Stimulated activated naive B cell treated with anti-CD40 and anti-IgM and Interleukin-4, amounts not matched to agents 10 μg/mL and 1 μg/mL and 100 μg/mL, for 72 hours (primary cell): ENCODE results near the gene RAI1.
A peak's percentile ranks its signal among the peaks of the same experiment; 100 is the strongest.

Experiments
- ATAC-seq, 2 donors: fragments of 150-1000 bp; cut with Tn5 transposase; replicated peaks; 2 replicates each; pipeline ENCODE4 v1.10.0; 2021; ENCODE audit warnings: moderate library complexity in 1 of 2
- DNase-seq: peaks from one replicate; pipeline ENCODE4 v3.0.0; 2021
- H3K27ac Mint-ChIP-seq: one replicate; pipeline ENCODE4 v1.8.0; 2022; ENCODE audit warnings: mild to moderate bottlenecking, mixed read lengths
- H3K27me3 Mint-ChIP-seq, 2 donors: one replicate each; pipeline ENCODE4 v1.8.0; 2022; ENCODE audit warnings: mixed read lengths in 2 of 2
- H3K36me3 Mint-ChIP-seq, 2 donors: one replicate each; pipeline ENCODE4 v1.8.0; 2022; ENCODE audit warnings: mixed read lengths in 2 of 2, mild to moderate bottlenecking in 1 of 2
- H3K4me1 Mint-ChIP-seq, 2 donors: one replicate each; pipeline ENCODE4 v1.8.0; 2022; ENCODE audit warnings: mixed read lengths in 2 of 2, mild to moderate bottlenecking in 1 of 2
- H3K4me3 Mint-ChIP-seq, 2 donors: one replicate each; pipeline ENCODE4 v1.8.0; 2022; ENCODE audit warnings: mild to moderate bottlenecking in 2 of 2, mixed read lengths in 2 of 2, moderate library complexity in 1 of 2
- H3K9me3 Mint-ChIP-seq, 2 donors: one replicate each; pipeline ENCODE4 v1.8.0; 2022; ENCODE audit warnings: mixed read lengths in 2 of 2, mild to moderate bottlenecking in 1 of 2

Gene RAI1

DNA sequence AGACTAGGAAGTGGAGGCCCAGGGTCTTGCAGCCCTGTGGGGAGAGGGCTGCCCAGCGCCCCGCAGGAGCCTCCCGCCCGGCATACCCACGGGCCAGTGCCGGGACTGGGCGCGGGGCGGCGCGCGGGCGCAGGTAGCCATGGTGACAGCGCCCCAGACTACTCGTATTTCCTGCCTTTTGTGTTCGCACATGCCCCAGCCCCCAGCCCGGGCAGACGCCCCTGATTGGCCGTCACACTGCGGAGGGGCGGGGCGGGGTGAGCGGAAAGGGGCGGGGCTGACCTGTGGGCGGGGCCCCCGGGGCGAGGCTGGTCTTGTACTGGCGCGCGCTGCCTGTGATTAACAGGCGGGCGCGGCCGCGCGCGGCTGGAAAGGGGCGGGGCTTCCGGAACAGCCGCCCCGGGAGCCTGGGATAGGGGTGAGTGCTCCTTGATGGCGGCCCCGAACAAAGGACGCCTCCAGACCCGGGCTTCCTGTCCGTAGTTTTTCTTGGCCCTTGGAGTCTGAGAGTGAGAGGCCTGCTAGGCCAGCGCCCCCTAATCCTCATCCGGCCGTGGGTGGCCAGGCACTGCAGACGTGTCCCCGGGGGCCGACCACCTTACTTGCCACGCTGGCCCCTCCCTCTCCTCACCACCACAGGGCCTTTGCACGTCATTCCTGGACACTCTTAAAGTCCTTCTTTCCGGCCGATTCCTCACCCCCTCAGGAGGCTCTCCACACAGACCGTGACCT lies 71.0 kb downstream of the RAI1 start:
- Mint-ChIP-seq H3K27ac (peak overlapping the region; percentile 99), H3K4me3 (peak overlapping the region; percentile 85 to 90), H3K9me3 (peaks cover 0 to 2% of the 10 kb centered on the region in 2 donors), H3K4me1 (peaks cover 67 to 95% of the 10 kb centered on the region in 2 donors), H3K36me3 (peaks cover 12 to 15% of the 10 kb centered on the region in 2 donors), H3K27me3 (no peaks in the 10 kb centered on the region)
- ATAC-seq (peak; percentile 84 to 88), DNase-seq (peak; percentile 94)

DNA sequence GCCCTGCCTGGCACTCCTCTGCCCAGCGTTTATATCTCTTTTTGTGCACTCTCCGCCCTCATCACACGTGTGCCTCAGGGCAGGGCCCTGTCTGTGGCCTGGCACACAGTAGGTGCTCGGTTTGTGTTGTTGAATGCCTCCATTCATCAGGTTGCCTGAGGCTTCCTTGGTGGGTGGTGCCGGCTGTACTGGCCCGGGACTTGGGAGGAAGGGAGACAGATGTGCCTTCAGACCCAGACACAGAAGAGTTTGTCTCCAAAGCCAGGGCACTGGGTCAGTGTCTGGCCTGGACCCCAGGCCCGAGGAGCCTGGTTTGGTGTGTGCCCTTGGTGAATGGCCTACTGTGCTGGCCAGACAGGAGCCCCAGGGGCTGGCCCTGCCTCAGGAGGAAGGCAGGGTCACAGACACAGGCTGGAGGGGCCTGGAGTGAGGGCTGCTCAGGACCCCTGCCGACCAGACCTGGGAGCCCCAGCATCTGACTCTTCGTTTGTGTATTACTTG lies 71.6 kb downstream of the RAI1 start:
- Mint-ChIP-seq H3K9me3 (peaks cover 0 to 2% of the 10 kb centered on the region in 2 donors), H3K4me1 (peaks cover 72 to 96% of the 10 kb centered on the region in 2 donors)
- no peak for ATAC-seq

DNA sequence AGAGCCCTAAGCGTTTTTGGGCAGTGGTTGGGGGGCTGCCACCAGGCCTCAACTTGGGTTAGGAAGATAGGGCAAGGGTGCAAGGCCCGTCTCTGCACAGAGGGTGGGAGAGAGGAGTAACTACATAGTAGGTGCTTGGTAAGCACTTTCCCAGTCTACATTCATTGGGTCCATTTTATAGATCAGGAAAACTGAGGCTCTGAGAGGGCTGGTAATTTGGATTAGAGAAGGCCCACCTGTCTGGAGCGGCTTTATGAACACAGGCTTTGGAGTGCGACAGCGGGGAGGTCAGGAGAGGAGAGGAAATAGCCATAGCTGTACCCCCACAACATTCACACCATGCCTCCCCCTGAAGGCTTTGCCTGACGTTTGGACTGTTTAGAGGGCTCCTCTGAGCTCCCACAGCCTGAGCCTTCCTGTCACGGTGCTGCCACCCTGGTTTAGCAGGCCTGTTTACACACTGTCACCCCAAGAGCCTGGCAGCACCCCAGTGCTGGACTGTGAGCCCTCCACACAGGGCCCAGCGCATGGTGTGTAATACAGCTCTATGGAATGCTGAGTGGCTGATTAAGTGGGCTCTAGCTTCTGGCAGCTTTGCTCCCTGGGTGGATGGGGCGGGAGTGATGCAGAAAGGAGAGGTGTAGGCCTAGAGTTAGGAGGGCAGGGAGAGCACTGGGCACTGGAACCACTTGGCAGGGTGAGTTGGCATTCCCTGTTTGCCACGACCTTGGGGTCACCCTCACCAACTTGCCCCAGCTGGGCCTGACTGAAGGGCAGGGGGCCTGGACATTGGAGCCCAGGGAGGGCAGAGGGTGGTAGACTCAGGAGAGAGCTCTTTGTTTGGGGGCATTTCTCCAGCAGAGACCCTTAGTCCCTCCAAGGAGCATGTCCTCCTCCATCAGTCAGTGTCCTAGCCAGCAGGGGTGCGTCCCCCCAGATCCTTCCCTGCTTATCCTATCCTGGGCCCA lies 73.7 kb downstream of the RAI1 start:
- H3K36me3 Mint-ChIP-seq = peaks cover 7 to 17% of the 10 kb centered on the region in 2 donors
- H3K27ac Mint-ChIP-seq = peak overlapping the region; percentile 48
- H3K9me3 Mint-ChIP-seq = no peaks in the 10 kb centered on the region
- DNase-seq (no peak), ATAC-seq (no peak)
- no peaks in the 10 kb centered on the region for H3K27me3 Mint-ChIP-seq
- no peak overlapping the region for H3K4me3 Mint-ChIP-seq
- H3K4me1 Mint-ChIP-seq = peaks cover 62 to 87% of the 10 kb centered on the region in 2 donors

More for the DNA sequence above, 71.6 kb downstream of the RAI1 start:
- DNase-seq = no peak
- H3K4me3 Mint-ChIP-seq = peak overlapping the region; percentile 85 to 90
- H3K27ac Mint-ChIP-seq = peak overlapping the region; percentile 99
- no peaks in the 10 kb centered on the region for H3K27me3 Mint-ChIP-seq
- peaks cover 8 to 12% of the 10 kb centered on the region in 2 donors for H3K36me3 Mint-ChIP-seq

DNA sequence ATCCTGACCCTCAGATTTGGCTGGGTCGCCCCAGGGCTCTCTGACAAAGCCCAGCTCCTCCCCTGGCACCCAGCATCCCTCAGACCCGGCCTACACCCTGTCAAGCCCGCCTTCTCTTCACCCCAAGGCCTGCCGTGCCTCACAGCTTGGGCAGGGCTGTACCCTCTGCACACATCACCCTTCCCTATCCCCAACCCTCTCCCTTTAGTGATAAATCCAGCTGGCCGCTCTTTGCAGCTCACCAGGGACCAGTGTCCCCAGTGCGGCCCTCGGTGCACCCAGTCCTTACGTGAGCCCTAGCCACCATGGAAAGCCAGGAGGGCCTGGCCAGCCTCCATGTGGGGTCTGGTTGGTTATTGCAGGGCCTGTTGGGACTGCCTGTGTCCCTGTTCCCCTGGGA lies 74.5 kb downstream of the RAI1 start:
- H3K36me3 Mint-ChIP-seq = peaks cover 7 to 18% of the 10 kb centered on the region in 2 donors
- ATAC-seq = no peak
- H3K4me1 Mint-ChIP-seq = peaks cover 60 to 81% of the 10 kb centered on the region in 2 donors
- DNase-seq = no peak
- no peaks in the 10 kb centered on the region for H3K9me3 Mint-ChIP-seq
- H3K4me3 Mint-ChIP-seq = no peak overlapping the region
- peak overlapping the region; percentile 48 for H3K27ac Mint-ChIP-seq
- H3K27me3 Mint-ChIP-seq = no peaks in the 10 kb centered on the region

DNA sequence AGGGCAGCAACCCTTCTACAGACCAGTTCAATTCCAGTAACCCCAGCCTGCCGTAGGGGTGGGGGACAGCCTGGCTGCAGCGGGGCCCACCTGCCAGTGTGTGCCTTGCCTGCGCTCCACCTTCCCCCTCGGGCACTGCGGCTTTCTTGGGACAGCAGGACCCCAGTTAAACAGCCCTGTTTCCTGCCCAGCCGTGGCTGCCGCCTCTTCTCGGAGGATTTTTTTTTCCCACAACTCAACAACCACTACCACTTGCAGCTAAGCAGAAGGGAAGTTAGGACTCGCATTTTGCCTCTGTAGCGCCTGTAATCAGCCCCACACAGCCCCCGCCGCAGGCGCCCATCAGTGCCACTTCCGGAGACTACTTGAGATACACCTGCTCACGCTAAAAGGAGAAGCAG lies 76.1 kb downstream of the RAI1 start:
- Mint-ChIP-seq H3K27me3 (no peaks in the 10 kb centered on the region), H3K4me1 (peaks cover 56 to 79% of the 10 kb centered on the region in 2 donors), H3K36me3 (peaks cover 7 to 22% of the 10 kb centered on the region in 2 donors), H3K9me3 (no peaks in the 10 kb centered on the region), H3K4me3 (peak overlapping the region; percentile 71 to 77), H3K27ac (peak overlapping the region; percentile 89)
- DNase-seq = peak; percentile 26
- ATAC-seq = peak; percentile 74 to 81

DNA sequence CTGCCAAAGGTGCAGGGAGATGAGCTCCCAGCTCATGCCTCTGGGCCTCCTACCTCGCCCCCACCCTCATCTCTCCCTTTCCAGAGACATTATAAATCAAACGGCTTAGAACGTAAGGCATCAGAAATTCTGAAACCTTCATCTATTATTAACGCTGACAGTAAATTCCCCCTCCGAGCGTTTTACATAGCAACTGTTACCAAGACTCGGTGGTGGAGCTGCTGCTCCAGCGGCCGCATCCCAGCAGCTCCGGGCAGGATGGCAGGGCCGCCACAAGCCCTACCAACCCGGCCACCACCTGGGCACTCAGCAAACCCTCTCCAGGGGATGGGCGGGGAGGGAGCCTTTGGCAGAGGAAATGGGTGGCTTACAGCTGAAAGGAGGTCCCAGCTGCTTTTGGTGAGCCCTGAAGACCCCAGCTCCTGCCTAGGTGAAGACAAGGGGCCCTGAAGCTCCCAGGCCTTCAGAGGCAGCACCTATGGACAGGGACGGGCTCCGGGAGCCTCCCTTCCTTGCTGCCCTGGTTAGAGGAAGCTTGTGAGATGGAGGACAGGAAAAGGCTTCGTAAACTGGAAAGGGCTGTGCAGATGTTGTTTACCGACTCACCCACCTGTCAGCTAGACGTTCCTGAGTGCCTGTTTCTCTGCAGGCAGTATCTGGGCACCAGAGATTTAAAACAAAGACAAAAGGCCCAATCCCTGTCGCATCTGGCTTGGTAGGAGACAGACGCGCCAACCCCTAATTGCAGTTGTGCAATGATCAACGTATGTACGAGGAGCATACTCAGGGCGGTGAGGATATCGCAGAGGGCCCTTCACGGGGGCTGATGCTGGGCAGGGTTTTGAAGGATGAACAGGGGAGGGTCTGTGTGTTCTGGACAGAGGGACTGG lies 76.9 kb downstream of the RAI1 start:
- Mint-ChIP-seq H3K4me1 (peaks cover 50 to 77% of the 10 kb centered on the region in 2 donors), H3K4me3 (peak overlapping the region; percentile 71 to 77), H3K27ac (peak overlapping the region; percentile 89), H3K36me3 (peaks cover 7 to 22% of the 10 kb centered on the region in 2 donors), H3K9me3 (no peaks in the 10 kb centered on the region), H3K27me3 (no peaks in the 10 kb centered on the region)
- ATAC-seq = peak; percentile 42 to 44
- DNase-seq = no peak

DNA sequence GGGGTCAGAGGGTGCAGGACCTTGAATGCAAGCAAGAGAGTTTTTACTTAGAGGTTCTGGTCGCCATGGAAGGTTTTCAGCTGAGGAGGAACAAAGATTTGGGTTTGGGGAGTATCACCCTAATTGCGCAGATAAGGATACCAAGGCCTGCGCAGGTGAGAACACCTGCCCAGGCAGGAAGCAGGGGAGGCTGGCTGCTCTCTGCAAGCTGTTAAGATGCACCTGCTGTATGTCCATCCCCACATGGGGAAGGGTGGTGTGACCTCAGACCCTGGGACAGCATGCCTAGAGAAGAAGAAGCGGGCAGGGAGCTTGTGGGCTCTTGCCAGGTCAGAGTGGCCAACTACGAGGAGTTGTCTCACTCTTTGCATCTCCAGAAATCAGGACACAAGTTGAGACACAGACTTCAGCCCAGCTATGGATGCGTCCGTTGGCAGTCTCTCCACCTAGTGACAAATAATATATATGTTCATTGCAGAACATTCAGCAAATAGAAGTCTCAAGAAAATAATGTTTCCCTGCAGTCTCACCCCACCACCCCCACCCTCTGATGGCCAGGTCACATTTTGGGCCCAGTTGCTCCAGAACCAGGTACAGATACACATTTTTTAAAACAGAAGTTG lies 77.8 kb downstream of the RAI1 start:
- no peak for ATAC-seq
- Mint-ChIP-seq H3K27ac (no peak overlapping the region), H3K36me3 (peaks cover 7 to 22% of the 10 kb centered on the region in 2 donors), H3K4me3 (no peak overlapping the region), H3K4me1 (peaks cover 52 to 77% of the 10 kb centered on the region in 2 donors), H3K27me3 (no peaks in the 10 kb centered on the region), H3K9me3 (no peaks in the 10 kb centered on the region)
- DNase-seq = no peak

DNA sequence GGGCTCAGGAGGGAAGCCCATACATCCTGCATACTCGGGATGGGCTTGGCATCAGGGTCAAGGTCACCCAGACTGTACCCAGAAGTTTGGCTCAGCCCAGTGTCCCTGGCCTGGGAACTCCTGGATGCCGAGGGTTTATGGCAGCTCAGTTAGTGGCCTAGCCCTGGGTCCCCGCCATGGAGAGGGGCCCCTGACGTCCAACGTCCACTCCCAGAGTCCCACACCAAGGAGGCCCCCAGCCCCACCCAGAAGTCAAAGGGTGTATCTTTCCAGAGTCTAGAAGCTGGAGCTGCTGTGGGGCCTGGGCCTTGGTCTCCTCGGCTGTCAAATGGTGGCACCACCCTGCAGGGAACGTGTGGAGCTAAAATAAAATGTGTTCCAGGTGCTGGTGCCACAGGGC lies 79.1 kb downstream of the RAI1 start:
- no peak overlapping the region for H3K27ac Mint-ChIP-seq
- DNase-seq (no peak), ATAC-seq (no peak)
- H3K4me3 Mint-ChIP-seq = no peak overlapping the region
- no peaks in the 10 kb centered on the region for H3K27me3 Mint-ChIP-seq
- peaks cover 53 to 77% of the 10 kb centered on the region in 2 donors for H3K4me1 Mint-ChIP-seq
- H3K9me3 Mint-ChIP-seq = no peaks in the 10 kb centered on the region
- H3K36me3 Mint-ChIP-seq = peaks cover 9 to 26% of the 10 kb centered on the region in 2 donors

DNA sequence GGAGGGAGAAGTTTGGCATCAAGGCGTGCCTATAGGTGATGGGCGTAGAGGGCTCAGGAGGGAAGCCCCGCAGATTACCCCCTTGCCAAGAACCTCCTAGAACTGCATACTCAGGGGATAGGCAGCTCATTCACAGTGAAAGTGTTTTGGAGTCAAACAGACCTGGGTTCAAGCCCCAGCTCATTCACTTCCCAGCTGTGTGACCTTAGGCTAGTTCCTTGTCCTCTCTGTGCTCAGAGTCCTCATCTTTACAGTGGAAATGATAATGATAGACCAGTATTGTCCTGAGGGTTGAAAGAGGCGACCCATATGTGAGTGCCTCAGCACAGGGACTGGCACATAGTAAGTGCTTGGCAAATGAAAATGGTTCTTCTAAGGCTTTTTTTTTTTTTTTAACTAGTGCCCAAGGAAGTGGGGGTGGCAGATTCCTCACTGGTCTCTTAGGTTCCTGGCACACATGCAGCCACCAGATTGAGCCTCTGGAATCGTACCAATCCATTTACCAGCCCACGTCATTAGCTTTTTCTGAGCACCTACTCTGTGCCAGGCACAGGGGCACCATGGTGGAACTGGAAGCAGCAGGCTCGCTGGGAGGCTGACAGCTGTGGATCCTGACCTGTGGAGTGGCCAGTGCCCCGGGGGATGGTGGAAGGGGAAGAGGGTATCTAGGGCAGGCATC lies 79.8 kb downstream of the RAI1 start:
- Mint-ChIP-seq H3K4me1 (peaks cover 54 to 77% of the 10 kb centered on the region in 2 donors), H3K4me3 (no peak overlapping the region), H3K27ac (peak overlapping the region; percentile 73), H3K9me3 (no peaks in the 10 kb centered on the region), H3K27me3 (no peaks in the 10 kb centered on the region), H3K36me3 (peaks cover 9 to 23% of the 10 kb centered on the region in 2 donors)
- no peak for ATAC-seq
- DNase-seq = no peak

DNA sequence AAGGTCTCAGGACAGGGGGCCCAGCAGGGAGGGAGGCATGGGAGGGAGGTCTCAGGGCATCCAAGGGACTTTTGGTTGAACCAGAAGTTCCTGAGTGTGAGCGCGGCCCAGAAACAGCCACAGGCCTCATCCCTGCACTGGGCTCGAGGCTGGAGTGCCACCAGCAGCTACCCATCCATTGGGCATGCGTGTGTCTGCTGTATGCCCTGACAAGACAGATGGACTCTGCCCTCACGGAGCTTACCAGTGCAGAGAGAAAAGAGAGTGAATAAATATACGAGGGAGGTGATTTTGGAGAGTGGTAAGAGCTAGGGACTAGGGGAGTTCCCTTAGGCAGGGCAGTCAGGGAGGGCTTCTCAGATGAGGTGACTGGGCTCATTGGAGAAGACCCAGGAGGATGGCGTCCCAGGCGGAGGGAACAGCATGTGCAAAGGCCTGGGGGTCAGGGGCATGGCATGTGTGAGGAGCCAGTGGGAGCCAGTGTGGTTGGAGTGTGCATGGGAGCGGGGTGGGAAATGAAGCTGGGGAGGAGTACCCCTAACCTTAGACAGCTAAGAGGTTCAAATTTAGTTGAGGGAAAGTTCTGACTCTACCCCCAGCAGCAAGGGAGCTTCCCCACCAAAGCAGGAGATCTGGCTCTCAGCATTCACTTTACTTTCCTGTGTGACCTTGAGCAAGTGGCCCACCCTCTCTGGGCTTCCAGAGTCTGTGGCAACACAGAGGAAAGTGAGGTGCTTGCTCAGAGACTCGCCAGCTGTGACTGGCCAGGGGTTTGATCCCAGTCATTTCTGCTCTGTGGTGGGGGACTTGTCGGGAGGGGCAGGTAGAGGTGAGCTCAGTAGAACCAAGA lies 80.9 kb downstream of the RAI1 start:
- no peak overlapping the region for H3K4me3 Mint-ChIP-seq

DNA sequence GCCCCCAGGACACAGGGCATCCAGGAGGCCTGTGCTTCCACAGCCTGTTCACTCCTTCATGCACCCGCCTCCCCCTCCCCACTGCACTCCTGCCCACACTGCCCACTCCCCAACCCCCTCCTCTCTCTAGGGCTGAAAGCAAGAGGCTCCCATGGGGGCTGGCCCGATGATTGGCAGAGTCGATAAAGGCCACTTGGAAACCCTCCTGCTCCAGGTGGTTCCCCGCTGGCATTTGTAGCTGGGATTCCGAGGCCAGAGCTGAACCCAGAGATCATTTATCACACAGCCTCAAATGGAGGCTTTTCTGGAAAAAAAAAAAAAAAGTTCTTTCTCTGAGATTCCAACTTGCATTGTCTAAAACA lies 81.5 kb downstream of the RAI1 start:
- no peak overlapping the region for H3K4me3 Mint-ChIP-seq
- no peak overlapping the region for H3K27ac Mint-ChIP-seq
- no peaks in the 10 kb centered on the region for H3K27me3 Mint-ChIP-seq
- peaks cover 11 to 30% of the 10 kb centered on the region in 2 donors for H3K36me3 Mint-ChIP-seq
- no peaks in the 10 kb centered on the region for H3K9me3 Mint-ChIP-seq
- H3K4me1 Mint-ChIP-seq = peaks cover 55 to 71% of the 10 kb centered on the region in 2 donors
- DNase-seq (no peak), ATAC-seq (no peak)

More for the DNA sequence above, 80.9 kb downstream of the RAI1 start:
- ATAC-seq (no peak), DNase-seq (no peak)
- Mint-ChIP-seq H3K27ac (no peak overlapping the region), H3K4me1 (peaks cover 58 to 77% of the 10 kb centered on the region in 2 donors), H3K9me3 (no peaks in the 10 kb centered on the region), H3K27me3 (no peaks in the 10 kb centered on the region), H3K36me3 (peaks cover 12 to 30% of the 10 kb centered on the region in 2 donors)

DNA sequence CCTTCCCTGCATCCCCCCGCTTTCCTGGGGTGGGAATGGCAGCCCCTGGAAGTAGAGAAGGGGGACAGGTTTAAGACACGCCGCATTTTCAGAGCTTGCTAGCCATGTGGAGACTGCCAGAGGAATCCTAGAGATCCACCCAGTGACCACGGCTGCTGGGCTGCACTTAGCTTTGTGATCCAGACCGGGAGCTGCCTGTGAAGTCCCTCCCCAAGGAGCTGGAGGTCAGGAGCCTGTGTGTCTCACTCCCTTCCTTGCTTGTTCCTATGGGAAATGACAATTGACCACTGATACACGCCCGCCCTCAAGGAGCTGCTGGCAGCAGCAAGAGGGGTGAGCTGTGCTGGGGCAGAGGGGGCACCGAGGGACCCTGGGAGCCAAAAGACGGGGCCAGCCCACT lies 81.9 kb downstream of the RAI1 start:
- no peak overlapping the region for H3K4me3 Mint-ChIP-seq
- DNase-seq (no peak), ATAC-seq (no peak)
- H3K9me3 Mint-ChIP-seq = no peaks in the 10 kb centered on the region
- peaks cover 11 to 30% of the 10 kb centered on the region in 2 donors for H3K36me3 Mint-ChIP-seq
- no peaks in the 10 kb centered on the region for H3K27me3 Mint-ChIP-seq
- H3K4me1 Mint-ChIP-seq = peaks cover 52 to 66% of the 10 kb centered on the region in 2 donors
- H3K27ac Mint-ChIP-seq = peak overlapping the region; percentile 67
